NT2/D1 (cell line): Measurements from ENCODE around the gene MAN1B1.
A peak's percentile ranks its signal among the peaks of the same experiment; 100 is the strongest.

Experiments used
- DNase-seq: peaks from one replicate; pipeline ENCODE4 v3.0.0-alpha.2; 2011; ENCODE audit warnings: low read depth, low spot score
- H3K27me3 ChIP-seq: 2 replicates; pipeline ENCODE4 v1.6.0; 2011; ENCODE audit warnings: mild to moderate bottlenecking; ENCODE audit not compliant: insufficient read length, insufficient read depth
- H3K36me3 ChIP-seq: 2 replicates; pipeline ENCODE4 v1.6.1; 2011; ENCODE audit warnings: mild to moderate bottlenecking, low read length, mixed read lengths; ENCODE audit not compliant: insufficient read depth, insufficient read length
- H3K4me1 ChIP-seq: 2 replicates; pipeline ENCODE4 v1.5.1; 2011; ENCODE audit not compliant: insufficient read depth, insufficient read length
- H3K4me3 ChIP-seq: 2 replicates; pipeline ENCODE4 v1.5.1; 2011; ENCODE audit warnings: low read depth; ENCODE audit not compliant: insufficient read length
- H3K9ac ChIP-seq: 2 replicates; pipeline ENCODE4 v1.6.0; 2011; ENCODE audit warnings: low read depth; ENCODE audit not compliant: insufficient read length
- H3K9me3 ChIP-seq: 2 replicates; pipeline ENCODE4 v1.5.1; 2011; ENCODE audit warnings: mild to moderate bottlenecking, low read length; ENCODE audit not compliant: insufficient read depth
- SUZ12 ChIP-seq: IDR thresholded peaks from 2 replicates; pipeline ENCODE4 v1.6.1; 2011; ENCODE audit not compliant: insufficient read length, insufficient read depth; ENCODE audit errors: extremely low read depth
- YY1 ChIP-seq: IDR thresholded peaks from 2 replicates; pipeline ENCODE4 v1.6.1; 2011; ENCODE audit not compliant: insufficient read length, insufficient read depth
- ZNF274 ChIP-seq: IDR thresholded peaks from 2 replicates; pipeline ENCODE4 v1.6.1; 2011; ENCODE audit warnings: mild to moderate bottlenecking, low read depth, low read length

MAN1B1 gene

DNA sequence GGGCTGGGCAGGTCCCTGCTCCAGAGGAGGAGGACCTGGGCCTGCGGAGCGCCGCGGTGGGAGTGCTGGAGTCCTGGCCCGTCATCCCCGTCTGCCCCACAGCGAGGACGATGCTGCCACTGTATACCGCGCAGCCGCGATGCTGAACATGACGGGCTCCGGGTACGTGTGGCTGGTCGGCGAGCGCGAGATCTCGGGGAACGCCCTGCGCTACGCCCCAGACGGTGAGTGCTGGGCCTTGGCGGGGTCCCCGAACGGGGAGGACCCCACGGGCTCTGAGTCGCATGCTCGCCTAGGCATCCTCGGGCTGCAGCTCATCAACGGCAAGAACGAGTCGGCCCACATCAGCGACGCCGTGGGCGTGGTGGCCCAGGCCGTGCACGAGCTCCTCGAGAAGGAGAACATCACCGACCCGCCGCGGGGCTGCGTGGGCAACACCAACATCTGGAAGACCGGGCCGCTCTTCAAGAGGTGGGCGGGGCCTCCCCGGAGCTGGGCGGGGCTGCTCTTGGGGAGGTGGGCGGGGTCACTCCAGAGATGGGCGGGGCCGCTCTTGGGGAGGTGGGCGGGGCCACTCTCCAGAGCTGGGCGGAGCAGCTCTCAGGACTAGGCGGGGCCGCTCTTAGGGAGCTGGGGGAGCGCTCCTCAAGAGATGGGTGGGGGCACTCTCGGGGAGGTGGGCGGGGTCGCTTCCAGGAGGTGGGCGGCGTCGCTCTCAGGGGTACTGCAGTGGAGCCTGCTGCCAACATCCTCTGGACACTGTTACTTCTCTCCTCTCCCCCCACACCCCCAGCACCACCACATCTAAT, 70.0 kb downstream of the MAN1B1 start:
- Histone ChIP-seq H3K4me3 (peak overlapping the region; percentile 52), H3K27me3 (peaks cover 68% of the 10 kb centered on the region), H3K36me3 (no peaks in the 10 kb centered on the region), H3K9me3 (no peaks in the 10 kb centered on the region), H3K4me1 (peaks cover 31% of the 10 kb centered on the region), H3K9ac (peak overlapping the region; percentile 77)
- DNase-seq: no peak
- no peak for TF ChIP-seq ZNF274
- no peak for TF ChIP-seq YY1
- no peak for TF ChIP-seq SUZ12

DNA sequence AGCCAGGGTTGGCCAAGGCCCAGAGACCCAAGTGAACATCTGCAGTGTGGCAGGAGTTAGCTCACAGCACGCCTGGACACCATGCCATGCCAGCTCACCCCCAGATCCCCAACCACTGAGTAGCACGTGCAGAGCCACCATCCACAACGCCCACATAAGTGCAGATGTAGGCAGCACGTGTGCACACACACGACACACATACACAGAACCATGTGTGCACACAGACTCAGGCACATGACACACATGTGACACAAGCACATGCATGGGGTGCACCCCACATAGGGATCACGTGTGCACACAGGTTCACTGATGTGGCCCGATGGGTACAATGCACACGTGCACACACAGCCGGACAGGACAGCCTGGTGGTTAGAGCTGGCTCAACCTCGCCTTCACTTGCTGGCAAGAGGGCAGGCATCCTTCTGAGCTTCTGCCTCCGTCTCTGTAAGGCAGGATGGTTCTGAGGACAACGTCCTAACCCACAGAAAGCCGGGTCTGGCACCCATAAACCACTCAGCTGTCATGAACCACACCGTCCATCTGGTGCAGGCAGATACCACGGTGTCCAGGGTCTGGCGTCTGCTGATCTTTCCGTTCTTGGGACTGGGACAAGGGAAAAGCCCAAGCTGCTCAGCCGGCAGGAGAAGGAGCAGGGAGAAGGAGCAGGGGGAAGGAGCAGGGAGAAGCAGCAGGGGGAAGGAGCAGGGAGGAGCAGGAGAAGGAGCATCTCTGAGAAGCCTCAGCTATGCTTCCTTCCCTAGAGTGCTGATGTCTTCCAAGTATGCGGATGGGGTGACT, 71.0 kb downstream of the MAN1B1 start:
- peaks cover 78% of the 10 kb centered on the region for H3K27me3 ChIP-seq
- no peaks in the 10 kb centered on the region for H3K9me3 ChIP-seq
- TF ChIP-seq ZNF274 (no peak), SUZ12 (no peak), YY1 (no peak)
- DNase-seq: no peak
- H3K36me3 ChIP-seq: no peaks in the 10 kb centered on the region
- H3K9ac ChIP-seq: peak overlapping the region; percentile 18
- H3K4me1 ChIP-seq: peaks cover 34% of the 10 kb centered on the region
- H3K4me3 ChIP-seq: no peak overlapping the region

- peaks cover 37% of the 10 kb centered on the region for H3K4me1 ChIP-seq
- H3K27me3 ChIP-seq: peaks cover 86% of the 10 kb centered on the region
- DNase-seq: no peak
- H3K9ac ChIP-seq: peak overlapping the region; percentile 50
- H3K9me3 ChIP-seq: no peaks in the 10 kb centered on the region
- no peaks in the 10 kb centered on the region for H3K36me3 ChIP-seq
- H3K4me3 ChIP-seq: no peak overlapping the region
- no peak for TF ChIP-seq SUZ12
- TF ChIP-seq YY1: no peak
- TF ChIP-seq ZNF274: no peak
These were observed 71.8 kb downstream of the MAN1B1 start for GRCh38 chr9:137158625-137159024.
